CD4-positive, alpha-beta T cell (primary cell): ENCODE measurements around the gene PURA. TPM values are rescaled to one million over a fixed set of nuclear protein-coding genes. Genes with fewer than 3 reads are reported as not detected.

Experiments
- ATAC-seq: fragments of 200-7000 bp; cut with Tn5 transposase; one replicate; pipeline ENCODE4 v1.10.0; 2022; ENCODE audit warnings: mild to moderate bottlenecking; ENCODE audit not compliant: poor library complexity
- CTCF ChIA-PET: fragments of 350-600 bp; sonication (Branson Sonifier 250); formaldehyde crosslinking; loops from one replicate; lab custom pipeline; 2021; ENCODE audit warnings: antibody characterized with exemption, inconsistent platforms; lab: Charles Lee
- POLR2A ChIA-PET: fragments of 350-600 bp; sonication (Branson Sonifier 250); formaldehyde crosslinking; loops from one replicate; lab custom pipeline; 2021; ENCODE audit warnings: antibody characterized with exemption, inconsistent platforms; lab: Charles Lee
- DNase-seq, 14 experiments: peaks; one replicate each; pipeline ENCODE4 v3.0.0-alpha.2; 2013 to 2020; ENCODE audit warnings: mixed read lengths in 2 of 14
- H3K27ac ChIP-seq, 2 donors: one replicate each; pipeline versions ENCODE4 v1.5.1 to v1.7.0; 2013; ENCODE audit warnings: low read length in 2 of 2, low read depth in 1 of 2, mild to moderate bottlenecking in 1 of 2
- H3K27me3 ChIP-seq, 2 experiments: 1 replicate in 1 of 2; 2 replicates in 1 of 2; pipeline versions ENCODE4 v1.6.1 to v1.7.0; 2013; ENCODE audit warnings: low read length in 2 of 2, control low read depth in 1 of 2, mild to moderate bottlenecking in 1 of 2, moderate library complexity in 1 of 2; ENCODE audit not compliant: insufficient read depth in 2 of 2, control insufficient read depth in 1 of 2
- H3K36me3 ChIP-seq: one replicate; pipeline ENCODE4 v1.6.1; 2013; ENCODE audit warnings: low read length, control low read depth; ENCODE audit not compliant: insufficient read depth
- H3K4me1 ChIP-seq: one replicate; pipeline ENCODE4 v1.6.1; 2013; ENCODE audit warnings: low read length, control low read depth; ENCODE audit not compliant: insufficient read depth
- H3K4me3 ChIP-seq: one replicate; pipeline ENCODE4 v1.5.1; 2013; ENCODE audit warnings: mild to moderate bottlenecking, low read length, moderate library complexity
- H3K9me3 ChIP-seq, 2 experiments: 1 replicate in 1 of 2; 2 replicates in 1 of 2; pipeline versions ENCODE4 v1.6.1 to v1.7.0; 2013; ENCODE audit warnings: low read length in 2 of 2, mild to moderate bottlenecking in 2 of 2, control low read depth in 1 of 2, moderate library complexity in 1 of 2; ENCODE audit not compliant: control insufficient read depth in 1 of 2, insufficient read depth in 1 of 2
- H3K27ac Mint-ChIP-seq: one replicate; pipeline ENCODE4 v1.8.0; 2020; ENCODE audit warnings: mixed read lengths
- H3K27me3 Mint-ChIP-seq: one replicate; pipeline ENCODE4 v1.8.0; 2021; ENCODE audit warnings: mixed read lengths
- H3K36me3 Mint-ChIP-seq: one replicate; pipeline ENCODE4 v1.8.0; 2021; ENCODE audit warnings: low read depth, mixed read lengths
- H3K4me1 Mint-ChIP-seq: one replicate; pipeline ENCODE4 v1.8.0; 2021; ENCODE audit warnings: low read depth, mixed read lengths
- H3K4me3 Mint-ChIP-seq: one replicate; pipeline ENCODE4 v1.8.0; 2020; ENCODE audit warnings: mild to moderate bottlenecking, mixed read lengths
- H3K9me3 Mint-ChIP-seq: one replicate; pipeline ENCODE4 v1.8.0; 2020; ENCODE audit warnings: mixed read lengths
- CTCF ChIP-seq: fragments of 200-600 bp; IDR thresholded peaks from one replicate; pipeline ENCODE4 v1.8.0; 2022; ENCODE audit warnings: antibody characterized with exemption, mild to moderate bottlenecking
- intact Hi-C, 2 experiments: fragments of 100-400 bp; cut with DNase I in 1 of 2; cut with micrococcal nuclease in 1 of 2; formaldehyde crosslinking; loops; one replicate each; pipeline versions ENCODE4 v1.15.1 to v1.9.0; 2023 to 2025; cut with DNase I, micrococcal nuclease
- total RNA-seq, 174 experiments: library from RNA in 2 of 174; stranded (reverse) in 2 of 174; gene quantifications; one replicate each; pipeline ENCODE4 v1.2.3 and lab custom pipeline; 2021 to 2026

The PURA gene
- total RNA-seq, 2 experiments from 2014 or later = 7.0 to 7.9 TPM

GRCh38 chr5:140130949-140131733 lies 17.2 kb downstream of the PURA start:
- no peaks in the 10 kb centered on the region for H3K27me3 Mint-ChIP-seq
- intact Hi-C loops = no loop called here
- peaks cover 20% of the 10 kb centered on the region for H3K4me1 ChIP-seq
- no peak for TF ChIP-seq CTCF
- H3K36me3 ChIP-seq = no peaks in the 10 kb centered on the region
- no peaks in the 10 kb centered on the region for H3K9me3 Mint-ChIP-seq
- H3K27ac Mint-ChIP-seq = no peak overlapping the region
- H3K4me3 ChIP-seq = no peak overlapping the region
- no peaks in the 10 kb centered on the region for H3K9me3 ChIP-seq
- H3K27me3 ChIP-seq = no peaks in the 10 kb centered on the region
- no peak overlapping the region for H3K27ac ChIP-seq
- ATAC-seq (no peak), DNase-seq (no peak)
- no peaks in the 10 kb centered on the region for H3K36me3 Mint-ChIP-seq
- H3K4me1 Mint-ChIP-seq = peaks cover 51% of the 10 kb centered on the region
- H3K4me3 Mint-ChIP-seq = no peak overlapping the region
- ChIA-PET POLR2A (interaction anchor here (1.0 to 1.5 kb wide), 2 partner anchors 9 to 24 kb away, joined by 3 to 5 read pairs; no protein-coding TSS in a partner anchor), CTCF (interaction anchor here (0.5 to 1.5 kb wide), 3 partner anchors 10 to 518 kb away, joined by 3 read pairs; no protein-coding TSS in a partner anchor)

GRCh38 chr5:140131967-140132409 lies 18.1 kb downstream of the PURA start:
- Mint-ChIP-seq H3K9me3 (no peaks in the 10 kb centered on the region), H3K36me3 (no peaks in the 10 kb centered on the region), H3K4me1 (peaks cover 49% of the 10 kb centered on the region), H3K4me3 (no peak overlapping the region), H3K27me3 (no peaks in the 10 kb centered on the region), H3K27ac (no peak overlapping the region)
- peak; percentile 77 for ATAC-seq
- no peak overlapping the region for H3K27ac ChIP-seq
- ChIA-PET POLR2A (interaction anchor here (1.0 to 1.5 kb wide), 2 partner anchors 10 to 25 kb away, joined by 3 to 5 read pairs; no protein-coding TSS in a partner anchor), CTCF (interaction anchor here (1.2 to 2.0 kb wide), 3 partner anchors 11 to 17 kb away, joined by 3 to 6 read pairs (median 3); no protein-coding TSS in a partner anchor)
- H3K36me3 ChIP-seq = no peaks in the 10 kb centered on the region
- H3K9me3 ChIP-seq = no peaks in the 10 kb centered on the region
- no peaks in the 10 kb centered on the region for H3K27me3 ChIP-seq
- H3K4me1 ChIP-seq = peaks cover 18% of the 10 kb centered on the region
- no peak overlapping the region for H3K4me3 ChIP-seq
- DNase-seq = peak in 4 of 14 experiments; percentile 14 to 55 (median 34)
- intact Hi-C loops = loop anchor here in 1 of 2 experiments (2.0 kb wide), 1 partner anchor 15 kb away; no protein-coding TSS in a partner anchor
- TF ChIP-seq CTCF = no peak

GRCh38 chr5:140133514-140134167 lies 19.7 kb downstream of the PURA start:
- Mint-ChIP-seq H3K9me3 (no peaks in the 10 kb centered on the region), H3K27ac (no peak overlapping the region), H3K4me1 (peaks cover 52% of the 10 kb centered on the region), H3K4me3 (no peak overlapping the region), H3K27me3 (no peaks in the 10 kb centered on the region), H3K36me3 (no peaks in the 10 kb centered on the region)
- ATAC-seq (no peak), DNase-seq (no peak)
- intact Hi-C loops = loop anchor here in 1 of 2 experiments (2.0 kb wide), 1 partner anchor 13 kb away; no protein-coding TSS in a partner anchor
- Histone ChIP-seq H3K27ac (no peak overlapping the region), H3K4me3 (no peak overlapping the region), H3K27me3 (no peaks in the 10 kb centered on the region), H3K4me1 (peaks cover 16% of the 10 kb centered on the region), H3K9me3 (no peaks in the 10 kb centered on the region), H3K36me3 (no peaks in the 10 kb centered on the region)
- POLR2A ChIA-PET = interaction anchor here (1.1 kb wide), 1 partner anchor 19 kb away, joined by 3 read pairs; no protein-coding TSS in a partner anchor
- TF ChIP-seq CTCF = no peak
- CTCF ChIA-PET = interaction anchor here (2.0 kb wide), 1 partner anchor 11 kb away, joined by 6 read pairs; no protein-coding TSS in a partner anchor
